Mucosa of descending colon (tissue), 3 donors: ENCODE results near the gene SMYD2. TPM values are rescaled to one million over a fixed set of nuclear protein-coding genes. Genes with fewer than 3 reads are reported as not detected.

Experiments used
- ATAC-seq: fragments of 200-7000 bp; cut with Tn5 transposase; one replicate; pipeline ENCODE4 v1.9.1; 2020; ENCODE audit warnings: mild to moderate bottlenecking, moderate library complexity
- DNase-seq, 3 donors: peaks; one replicate each; pipeline ENCODE4 v3.0.0-alpha.2; 2020
- H3K36me3 ChIP-seq: fragments of 200-600 bp; one replicate; pipeline ENCODE4 v1.8.0; 2021; ENCODE audit warnings: low read depth, mild to moderate bottlenecking
- H3K4me1 ChIP-seq: fragments of 200-600 bp; one replicate; pipeline ENCODE4 v1.8.0; 2021; ENCODE audit warnings: low read depth, mild to moderate bottlenecking
- H3K4me3 ChIP-seq: fragments of 200-600 bp; one replicate; pipeline ENCODE4 v1.8.0; 2021; ENCODE audit warnings: mild to moderate bottlenecking
- H3K9me3 ChIP-seq: fragments of 200-600 bp; one replicate; pipeline ENCODE4 v1.8.0; 2021; ENCODE audit warnings: mild to moderate bottlenecking
- CTCF ChIP-seq: fragments of 200-600 bp; IDR thresholded peaks from one replicate; pipeline ENCODE4 v1.8.0; 2022; ENCODE audit warnings: antibody characterized with exemption, mild to moderate bottlenecking
- intact Hi-C, 2 donors: fragments of 100-400 bp; cut with DNase I in 1 of 2; cut with micrococcal nuclease in 1 of 2; formaldehyde crosslinking; loops; one replicate each; pipeline versions ENCODE4 v1.11.0 to v1.11.1; 2022; cut with DNase I, micrococcal nuclease
- total RNA-seq, 3 donors: library from RNA; stranded (reverse); fragmentation: NEBNext Ultra II Directional in 2 of 3; extraction: Animal tissue kit (Norgen Biotek cat#: 25700) in 2 of 3; gene quantifications; one replicate each; pipeline versions ENCODE4 v1.2.1 to v1.2.4, GENCODE V29; 2021 to 2023
- donor health status: DM: no; HTN: no; CAD: no; lungs with moderate emphysema.
- donor health status: DM: no; HTN: no; CAD: no.
- donor health status: DM: no; HTN: yes; CAD: no.

SMYD2 gene
- total RNA-seq, 3 donors from 2014 or later: 15.9 to 23.4 (median 18.6) TPM

GRCh38 chr1:214310777-214311690, 30.1 kb downstream of the SMYD2 start:
- TF ChIP-seq CTCF: no peak
- H3K4me1 ChIP-seq: no peaks in the 10 kb centered on the region
- no peaks in the 10 kb centered on the region for H3K9me3 ChIP-seq
- DNase-seq: no peak
- ATAC-seq: no peak
- H3K36me3 ChIP-seq: no peaks in the 10 kb centered on the region
- H3K4me3 ChIP-seq: no peak overlapping the region
- intact Hi-C loops: no loop called here

DNA sequence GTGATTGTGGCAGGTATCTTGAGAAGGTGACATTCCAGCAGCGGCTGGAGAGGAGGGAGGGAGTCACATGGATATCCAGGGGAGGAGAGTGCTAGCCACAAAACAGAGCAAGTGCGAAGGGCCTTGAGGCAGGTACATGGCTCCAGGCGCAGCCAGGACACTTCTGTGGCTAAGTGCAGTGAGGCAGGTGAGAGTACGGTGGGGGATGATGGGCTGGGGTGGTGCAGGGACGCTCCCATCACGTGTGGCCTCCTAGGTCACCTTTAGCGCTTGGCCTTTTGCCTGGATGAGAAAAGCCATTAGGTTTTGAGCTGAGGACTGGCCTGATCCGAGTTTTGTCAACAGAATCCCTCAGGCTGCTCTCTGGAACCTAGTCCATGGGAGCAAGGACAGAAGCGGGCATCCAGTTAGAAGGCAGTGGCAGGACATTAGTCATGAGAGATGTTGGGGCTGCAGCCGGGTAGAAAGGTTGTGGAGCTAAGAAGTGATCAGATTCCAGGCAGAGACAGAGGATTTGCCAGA, 31.6 kb downstream of the SMYD2 start:
- DNase-seq: no peak
- H3K4me3 ChIP-seq: no peak overlapping the region
- no peaks in the 10 kb centered on the region for H3K4me1 ChIP-seq
- no peak for TF ChIP-seq CTCF
- intact Hi-C loops: no loop called here
- ATAC-seq: no peak
- no peaks in the 10 kb centered on the region for H3K9me3 ChIP-seq
- no peaks in the 10 kb centered on the region for H3K36me3 ChIP-seq

DNA sequence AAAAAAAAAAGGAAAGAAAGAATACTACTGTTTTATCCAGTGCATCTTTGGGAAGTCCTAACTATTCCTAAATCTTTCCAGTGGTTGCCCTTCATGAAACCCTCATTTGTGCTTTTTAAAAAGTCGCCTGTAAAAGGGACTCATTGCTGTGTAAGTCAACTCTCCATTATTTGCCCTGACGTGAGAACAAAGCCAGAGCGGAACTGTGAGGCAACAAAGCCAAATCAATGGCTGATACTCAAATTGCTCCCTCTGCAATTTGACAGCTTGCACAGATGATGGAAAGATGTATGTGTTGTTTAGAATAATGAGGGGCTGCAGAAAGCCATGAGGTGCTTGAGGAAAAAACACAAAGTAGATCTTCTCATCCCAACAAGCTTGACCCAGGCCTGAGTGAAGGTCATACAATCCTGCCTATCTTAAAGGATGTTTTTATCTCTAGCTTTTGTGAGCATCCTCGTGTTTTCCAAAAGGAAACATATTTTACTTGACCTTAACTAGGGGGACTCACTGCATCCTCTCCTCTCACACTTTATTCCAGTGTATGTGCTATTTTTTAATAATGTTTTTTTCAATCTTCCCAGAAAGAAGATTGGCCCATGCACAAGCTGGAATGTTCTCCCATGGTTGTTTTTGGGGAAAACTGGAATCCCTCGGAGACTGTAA, 33.4 kb downstream of the SMYD2 start:
- H3K4me1 ChIP-seq: no peaks in the 10 kb centered on the region
- no peak overlapping the region for H3K4me3 ChIP-seq
- intact Hi-C loops: no loop called here
- H3K36me3 ChIP-seq: no peaks in the 10 kb centered on the region
- H3K9me3 ChIP-seq: no peaks in the 10 kb centered on the region
- ATAC-seq (no peak), DNase-seq (no peak)
- no peak for TF ChIP-seq CTCF

GRCh38 chr1:214316593-214316992, 35.6 kb downstream of the SMYD2 start:
- H3K4me3 ChIP-seq: no peak overlapping the region
- H3K4me1 ChIP-seq: no peaks in the 10 kb centered on the region
- no peaks in the 10 kb centered on the region for H3K36me3 ChIP-seq
- intact Hi-C loops: no loop called here
- DNase-seq: no peak
- TF ChIP-seq CTCF: no peak
- no peak for ATAC-seq
- H3K9me3 ChIP-seq: no peaks in the 10 kb centered on the region

DNA sequence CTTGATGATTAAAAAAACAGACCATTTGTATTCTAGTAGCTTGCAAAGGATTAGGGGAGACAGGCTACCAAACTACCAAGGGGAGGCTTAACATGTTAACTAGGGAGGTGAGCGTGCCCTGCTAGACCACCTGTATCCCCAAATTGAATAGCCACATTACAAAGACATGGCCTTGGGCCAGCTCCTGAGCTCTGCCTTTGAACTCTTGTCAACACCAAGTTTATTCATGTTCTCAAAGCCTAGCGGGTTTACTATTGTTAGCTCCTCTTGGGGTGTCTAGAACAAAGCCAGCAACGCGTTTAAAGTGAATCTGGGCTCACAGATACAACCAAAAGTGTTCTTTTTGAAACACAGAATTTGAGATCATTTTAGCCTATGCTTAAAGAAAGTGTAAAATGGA, 36.3 kb downstream of the SMYD2 start:
- Histone ChIP-seq H3K4me1 (no peaks in the 10 kb centered on the region), H3K36me3 (no peaks in the 10 kb centered on the region), H3K9me3 (no peaks in the 10 kb centered on the region), H3K4me3 (no peak overlapping the region)
- no peak for TF ChIP-seq CTCF
- DNase-seq (no peak), ATAC-seq (no peak)
- intact Hi-C loops: no loop called here
